Mesendoderm (in vitro differentiated cells): Measurements from ENCODE around the gene NADK2.

Source experiments
- DNase-seq: peaks from one replicate; pipeline ENCODE4 v3.0.0; 2013
- H2AK5ac ChIP-seq: 2 replicates; pipeline ENCODE4 v1.6.1; 2013; ENCODE audit warnings: low read length, inconsistent platforms
- H2BK120ac ChIP-seq: 2 replicates; pipeline ENCODE4 v1.6.1; 2013; ENCODE audit warnings: low read depth, mild to moderate bottlenecking, low read length, moderate library complexity, mixed read lengths
- H2BK15ac ChIP-seq: replicated peaks from 2 replicates; pipeline ENCODE4 v1.6.1; 2013; ENCODE audit warnings: low read depth, mild to moderate bottlenecking, moderate library complexity
- H2BK5ac ChIP-seq: 2 replicates; pipeline ENCODE4 v1.6.1; 2013; ENCODE audit warnings: low read length, inconsistent platforms
- H3K18ac ChIP-seq: 2 replicates; pipeline ENCODE4 v1.6.1; 2013; ENCODE audit warnings: mild to moderate bottlenecking, low read length, mixed read lengths
- H3K23ac ChIP-seq: one replicate; pipeline ENCODE4 v1.6.1; 2013; ENCODE audit warnings: low read length
- H3K27ac ChIP-seq: 2 replicates; pipeline ENCODE4 v1.5.1; 2013; ENCODE audit warnings: low read depth, mild to moderate bottlenecking, inconsistent platforms, low read length, moderate library complexity
- H3K27me3 ChIP-seq: 2 replicates; pipeline ENCODE4 v1.6.1; 2013; ENCODE audit warnings: low read length, control low read depth, mild to moderate bottlenecking, inconsistent platforms; ENCODE audit not compliant: insufficient read depth, poor library complexity
- H3K36me3 ChIP-seq: 2 replicates; pipeline ENCODE4 v1.6.1; 2013; ENCODE audit warnings: low read length, inconsistent platforms; ENCODE audit not compliant: control insufficient read depth, insufficient read depth
- H3K4ac ChIP-seq: one replicate; pipeline ENCODE4 v1.6.1; 2013; ENCODE audit warnings: low read depth, mild to moderate bottlenecking, low read length, moderate library complexity
- H3K4me1 ChIP-seq: 2 replicates; pipeline ENCODE4 v1.6.1; 2013; ENCODE audit warnings: low read depth, low read length, inconsistent platforms; ENCODE audit not compliant: control insufficient read depth
- H3K4me2 ChIP-seq: 2 replicates; pipeline ENCODE4 v1.6.1; 2013; ENCODE audit warnings: low read length
- H3K4me3 ChIP-seq: 2 replicates; pipeline ENCODE4 v1.5.1; 2013; ENCODE audit warnings: mild to moderate bottlenecking, low read length
- H3K56ac ChIP-seq: one replicate; pipeline ENCODE4 v1.6.1; 2013; ENCODE audit warnings: low read length
- H3K79me1 ChIP-seq: 2 replicates; pipeline ENCODE4 v1.6.1; 2013; ENCODE audit warnings: low read length, inconsistent platforms
- H3K79me2 ChIP-seq: 2 replicates; pipeline ENCODE4 v1.6.1; 2013; ENCODE audit warnings: mild to moderate bottlenecking, low read length; ENCODE audit not compliant: control insufficient read depth, insufficient read depth
- H3K9ac ChIP-seq: 2 replicates; pipeline ENCODE4 v1.6.1; 2013; ENCODE audit warnings: low read length, inconsistent platforms
- H4K5ac ChIP-seq: one replicate; pipeline ENCODE4 v1.6.1; 2013; ENCODE audit warnings: low read length
- H4K8ac ChIP-seq: one replicate; pipeline ENCODE4 v1.6.1; 2013; ENCODE audit warnings: low read depth, mild to moderate bottlenecking, control low read depth, low read length, moderate library complexity
- WGBS: extraction: QIAGEN DNeasy Blood & Tissue Kit; methylation state at CpG from one replicate; pipeline ENCODE4 v1.1.7; 2013; ENCODE audit warnings: low lambda C conversion rate, missing lambda C conversion rate; ENCODE audit not compliant: insufficient coverage; ENCODE audit errors: extremely low coverage; 5-methylcytosine and 5-hydroxymethylcytosine counted together

NADK2 gene

DNA sequence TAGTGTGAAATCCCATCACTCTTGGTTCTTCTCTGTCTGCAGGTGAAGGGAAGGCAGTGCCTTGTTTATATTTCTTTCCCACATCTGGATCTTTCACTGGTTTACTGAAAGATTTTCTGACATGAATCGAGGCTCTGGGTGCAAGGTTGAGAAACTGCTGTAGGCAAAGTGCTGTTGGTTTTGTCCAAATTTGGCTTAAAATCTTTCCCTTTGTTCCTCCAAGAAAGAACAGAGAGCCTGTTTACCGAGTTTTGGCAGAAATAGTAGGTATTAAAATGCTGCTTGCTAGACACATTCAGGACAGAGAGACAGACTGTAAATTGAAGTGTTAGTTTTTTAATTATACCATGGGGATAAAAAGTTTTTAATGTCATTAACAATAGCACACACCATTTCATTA is 68.3 kb downstream of the NADK2 start:
- Histone ChIP-seq H2BK15ac (no peak overlapping the region), H3K4me3 (no peak overlapping the region), H4K8ac (no peak overlapping the region), H3K9ac (no peak overlapping the region), H3K56ac (no peak overlapping the region), H3K4ac (no peak overlapping the region), H3K27ac (no peak overlapping the region), H3K79me1 (peaks cover 2% of the 10 kb centered on the region), H3K79me2 (no peaks in the 10 kb centered on the region), H3K4me1 (no peaks in the 10 kb centered on the region), H3K27me3 (no peaks in the 10 kb centered on the region), H2BK5ac (no peak overlapping the region), H2AK5ac (no peak overlapping the region), H2BK120ac (no peak overlapping the region), H3K36me3 (peaks cover 11% of the 10 kb centered on the region), H3K4me2 (no peak overlapping the region), H3K18ac (no peak overlapping the region), H3K23ac (no peak overlapping the region), H4K5ac (no peak overlapping the region)
- WGBS = no CpG with 5 or more reads among the region's 2 CpGs
- no peak for DNase-seq

DNA sequence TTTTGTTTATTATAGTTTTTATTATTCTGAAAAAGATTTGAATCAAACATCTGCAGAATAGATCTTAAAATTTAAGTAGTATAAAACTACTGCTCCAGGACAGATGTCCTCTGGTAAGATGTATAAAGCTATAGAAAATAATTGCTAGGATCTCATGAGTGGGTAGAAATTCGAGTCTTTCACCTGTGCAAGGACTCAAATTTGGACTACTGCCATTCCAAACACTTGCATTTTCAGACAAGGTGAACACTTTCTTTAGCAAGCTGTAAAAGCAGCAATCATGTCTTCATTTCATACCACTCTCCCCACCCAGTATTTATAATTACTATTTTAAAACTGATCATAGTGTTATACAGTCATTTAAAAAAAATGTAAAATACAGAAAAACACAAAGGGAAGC is 69.1 kb downstream of the NADK2 start:
- Histone ChIP-seq H3K4me3 (no peak overlapping the region), H2BK5ac (no peak overlapping the region), H3K79me1 (peaks cover 2% of the 10 kb centered on the region), H2AK5ac (no peak overlapping the region), H2BK120ac (no peak overlapping the region), H3K18ac (no peak overlapping the region), H3K27ac (no peak overlapping the region), H3K4me2 (no peak overlapping the region), H2BK15ac (no peak overlapping the region), H3K9ac (no peak overlapping the region), H3K79me2 (peaks cover 2% of the 10 kb centered on the region), H3K56ac (no peak overlapping the region), H3K27me3 (no peaks in the 10 kb centered on the region), H4K5ac (no peak overlapping the region), H3K4ac (no peak overlapping the region), H3K36me3 (peaks cover 11% of the 10 kb centered on the region), H4K8ac (no peak overlapping the region), H3K4me1 (no peaks in the 10 kb centered on the region), H3K23ac (no peak overlapping the region)
- WGBS = no CpG with 5 or more reads among the region's 1 CpG
- DNase-seq = no peak

DNA sequence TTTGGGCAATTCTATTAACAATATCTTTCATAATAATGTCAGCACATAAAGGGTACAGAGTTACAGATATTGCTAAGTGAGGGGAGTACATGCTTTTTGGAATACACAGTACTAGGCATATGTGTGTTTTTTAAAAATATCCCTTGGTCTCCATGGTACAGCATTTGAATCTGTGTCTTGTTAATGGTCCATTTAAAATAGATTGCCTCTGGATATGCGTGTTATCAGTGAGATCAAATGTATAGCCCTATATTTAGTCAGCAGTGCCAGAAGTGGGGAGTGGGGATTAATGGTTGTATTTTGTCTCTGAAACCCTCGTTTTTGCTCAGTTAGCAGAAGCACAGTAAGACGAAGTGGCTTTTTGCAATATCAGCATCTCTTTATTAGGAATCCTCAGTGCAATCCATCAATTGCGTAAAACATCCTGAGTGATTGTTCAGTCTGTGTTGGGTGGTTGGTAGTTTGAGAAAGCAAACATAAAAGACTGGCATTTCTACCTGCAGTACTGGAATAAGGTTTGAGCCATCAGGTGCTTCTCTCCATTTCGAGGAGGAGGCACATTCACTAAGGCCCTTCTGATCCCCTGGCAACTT is 70.8 kb downstream of the NADK2 start:
- H3K79me1 ChIP-seq = peaks cover 5% of the 10 kb centered on the region
- no peak overlapping the region for H3K18ac ChIP-seq
- no peak overlapping the region for H4K8ac ChIP-seq
- H2BK15ac ChIP-seq = no peak overlapping the region
- no peak overlapping the region for H3K4me2 ChIP-seq
- H3K56ac ChIP-seq = no peak overlapping the region
- no peak overlapping the region for H3K4me3 ChIP-seq
- H3K9ac ChIP-seq = no peak overlapping the region
- no peak overlapping the region for H4K5ac ChIP-seq
- no peak overlapping the region for H2BK120ac ChIP-seq
- H2BK5ac ChIP-seq = no peak overlapping the region
- H3K23ac ChIP-seq = no peak overlapping the region
- H3K4me1 ChIP-seq = no peaks in the 10 kb centered on the region
- H3K27ac ChIP-seq = no peak overlapping the region
- DNase-seq = no peak
- H3K36me3 ChIP-seq = peaks cover 13% of the 10 kb centered on the region
- H2AK5ac ChIP-seq = no peak overlapping the region
- H3K27me3 ChIP-seq = no peaks in the 10 kb centered on the region
- no peak overlapping the region for H3K4ac ChIP-seq
- no CpG with 5 or more reads among the region's 5 CpGs for WGBS
- H3K79me2 ChIP-seq = peaks cover 2% of the 10 kb centered on the region

DNA sequence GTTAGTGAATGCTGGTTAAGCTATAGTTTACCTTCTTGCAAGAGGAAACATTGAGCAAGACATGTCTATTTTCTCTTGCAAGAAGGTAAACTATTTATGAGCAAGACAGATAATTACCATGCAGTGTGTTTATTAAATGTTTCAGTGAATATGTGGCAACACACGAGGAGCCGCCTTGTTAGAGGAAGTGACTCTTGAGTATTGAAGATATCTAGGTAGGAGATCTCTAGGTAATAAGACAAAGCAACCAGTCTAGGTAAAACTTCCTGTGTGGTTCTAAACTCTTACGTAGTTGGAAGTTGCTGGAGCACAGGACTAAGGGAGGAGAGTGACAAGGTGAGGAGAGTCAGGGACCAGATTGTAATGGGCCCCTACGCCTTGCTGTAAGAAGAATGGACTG is 73.0 kb downstream of the NADK2 start:
- no peak for DNase-seq
- H3K36me3 ChIP-seq = peaks cover 14% of the 10 kb centered on the region

DNA sequence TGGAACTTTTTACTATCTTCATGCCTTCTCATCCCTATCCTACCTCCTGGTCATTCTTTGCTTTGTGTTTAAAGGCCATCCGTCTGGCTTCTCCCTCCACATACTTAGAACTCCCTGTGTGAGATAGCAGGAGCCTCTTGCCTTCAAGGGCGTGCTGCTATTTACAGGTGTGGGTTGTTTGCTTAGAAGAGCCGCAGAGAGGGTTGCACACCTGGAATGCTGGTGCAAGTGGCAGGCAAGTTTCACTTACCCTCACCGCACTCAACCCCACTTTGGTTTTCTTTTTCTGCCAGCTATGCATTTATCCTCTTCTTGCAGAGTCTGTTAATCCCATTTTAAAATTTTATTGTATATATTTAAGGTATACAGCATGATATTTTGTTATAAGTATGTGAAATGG is 77.3 kb downstream of the NADK2 start:
- Histone ChIP-seq H3K56ac (no peak overlapping the region), H2AK5ac (no peak overlapping the region), H3K27ac (no peak overlapping the region), H2BK5ac (no peak overlapping the region), H3K79me1 (peaks cover 19% of the 10 kb centered on the region), H4K5ac (no peak overlapping the region), H4K8ac (no peak overlapping the region), H3K4me2 (no peak overlapping the region), H3K4me3 (no peak overlapping the region), H3K4ac (no peak overlapping the region), H3K18ac (no peak overlapping the region), H2BK15ac (no peak overlapping the region), H3K9ac (no peak overlapping the region), H2BK120ac (no peak overlapping the region), H3K23ac (no peak overlapping the region), H3K79me2 (peaks cover 31% of the 10 kb centered on the region), H3K4me1 (no peaks in the 10 kb centered on the region), H3K36me3 (peaks cover 9% of the 10 kb centered on the region), H3K27me3 (no peaks in the 10 kb centered on the region)
- no peak for DNase-seq
- no CpG with 5 or more reads among the region's 4 CpGs for WGBS

More for the DNA sequence above, 73.0 kb downstream of the NADK2 start:
- Histone ChIP-seq H3K27me3 (no peaks in the 10 kb centered on the region), H3K79me1 (peaks cover 12% of the 10 kb centered on the region), H3K4me2 (no peak overlapping the region), H3K4me3 (no peak overlapping the region), H3K4ac (no peak overlapping the region), H4K8ac (no peak overlapping the region), H2BK5ac (no peak overlapping the region), H3K9ac (no peak overlapping the region), H3K23ac (no peak overlapping the region), H2AK5ac (no peak overlapping the region), H2BK15ac (no peak overlapping the region), H3K79me2 (peaks cover 10% of the 10 kb centered on the region), H3K18ac (no peak overlapping the region), H2BK120ac (no peak overlapping the region), H3K56ac (no peak overlapping the region), H3K27ac (no peak overlapping the region), H4K5ac (no peak overlapping the region), H3K4me1 (no peaks in the 10 kb centered on the region)
- WGBS = no CpG with 5 or more reads among the region's 4 CpGs

DNA sequence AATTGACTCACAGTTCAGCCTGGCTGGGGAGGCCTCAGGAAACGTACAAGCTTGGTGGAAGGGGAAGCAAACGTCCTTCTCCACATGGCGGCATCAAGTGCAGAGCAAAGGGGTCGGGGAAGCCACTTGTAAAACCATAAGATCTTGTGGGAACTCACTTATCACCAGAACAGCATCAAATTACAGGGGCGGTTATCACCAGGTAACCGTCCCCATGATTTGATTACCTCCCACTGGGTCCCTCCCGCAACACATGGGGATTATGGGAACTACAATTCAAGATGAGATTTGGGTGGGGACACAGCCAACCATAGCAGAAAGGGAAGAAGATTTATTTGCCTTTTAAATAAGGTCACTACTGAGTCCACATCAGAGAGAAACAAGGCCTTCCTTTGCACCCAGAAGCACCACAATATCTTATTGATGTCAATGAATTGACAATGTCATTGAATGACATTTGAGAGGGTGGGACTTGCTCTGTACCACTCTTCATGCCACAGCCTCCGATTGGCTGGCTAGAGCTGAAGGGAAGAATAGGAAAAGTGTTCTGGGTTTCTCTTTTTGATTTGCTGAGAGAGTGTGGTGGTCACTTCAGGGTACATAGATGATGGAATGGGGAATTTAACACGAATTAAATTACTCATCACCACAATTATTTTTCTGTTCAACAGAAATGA is 78.8 kb downstream of the NADK2 start:
- Histone ChIP-seq H2BK15ac (no peak overlapping the region), H2AK5ac (no peak overlapping the region), H3K27ac (no peak overlapping the region), H3K4ac (no peak overlapping the region), H4K5ac (no peak overlapping the region), H2BK120ac (no peak overlapping the region), H3K18ac (no peak overlapping the region), H3K36me3 (peaks cover 9% of the 10 kb centered on the region), H3K79me1 (peaks cover 21% of the 10 kb centered on the region), H3K23ac (no peak overlapping the region), H4K8ac (no peak overlapping the region), H3K4me1 (no peaks in the 10 kb centered on the region), H3K56ac (no peak overlapping the region), H3K4me3 (no peak overlapping the region), H2BK5ac (no peak overlapping the region), H3K27me3 (no peaks in the 10 kb centered on the region), H3K4me2 (no peak overlapping the region), H3K79me2 (peaks cover 41% of the 10 kb centered on the region), H3K9ac (no peak overlapping the region)
- no CpG with 5 or more reads among the region's 9 CpGs for WGBS
- DNase-seq = peak; percentile 68
